Gastroesophageal sphincter (tissue), 3 donors: ENCODE data around the gene DISP2.

Source experiments
- CTCF ChIP-seq, 4 experiments: fragments of 200-600 bp in 2 of 4; fragments of 450-650 bp in 2 of 4; sonication (generic) in 1 of 4; IDR thresholded peaks; one replicate each; pipeline ENCODE4 v1.5.1; 2017 to 2019; ENCODE audit warnings: antibody characterized with exemption in 4 of 4, mild to moderate bottlenecking in 2 of 4, moderate library complexity in 2 of 4
- POLR2AphosphoS5 ChIP-seq: sonication (generic); formaldehyde crosslinking; IDR thresholded peaks from one replicate; pipeline ENCODE4 v1.6.1; 2017; ENCODE audit warnings: antibody characterized with exemption

DNA sequence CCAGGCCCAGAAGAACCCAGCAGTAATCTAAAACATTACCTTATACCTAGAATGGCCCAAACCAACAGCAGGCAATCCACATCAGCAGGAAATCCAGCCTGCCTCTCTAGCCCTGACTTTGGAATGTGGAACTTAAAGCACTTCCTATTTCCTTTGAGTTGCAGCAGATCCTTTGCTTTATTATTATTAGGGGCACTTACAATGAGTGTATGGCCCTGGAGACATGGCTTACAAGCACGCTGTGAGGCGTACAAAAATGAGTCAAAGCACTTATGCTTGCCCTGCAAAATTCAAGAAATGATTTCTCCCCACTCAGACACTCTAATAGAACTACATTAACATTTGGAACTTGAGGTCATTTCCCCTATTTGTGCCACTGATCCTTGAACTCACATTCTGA is 15.0 kb downstream of the DISP2 start:
- TF ChIP-seq CTCF (IDR thresholded peaks at IDR 0.05) (no peak), POLR2AphosphoS5 (no peak)
